HepG2 (cell line): ENCODE measurements around the gene KCNQ1OT1. TPM values are rescaled to one million over a fixed set of nuclear protein-coding genes. Genes with fewer than 3 reads are reported as not detected.

Source experiments
- JDP2 ChIP-seq: sonication (generic); formaldehyde crosslinking; IDR thresholded peaks from 2 replicates; pipeline ENCODE4 v1.8.1; 2022; ENCODE audit warnings: missing genetic modification reagents, borderline replicate concordance
- KDM4B ChIP-seq: sonication (generic); formaldehyde crosslinking; IDR thresholded peaks from 2 replicates; pipeline ENCODE4 v1.4.0; 2020; ENCODE audit warnings: missing genetic modification reagents
- LBX2 ChIP-seq: sonication (generic); formaldehyde crosslinking; IDR thresholded peaks from 2 replicates; pipeline ENCODE4 v1.5.0; 2020; ENCODE audit warnings: missing genetic modification reagents, mild to moderate bottlenecking, borderline replicate concordance
- MLXIP ChIP-seq: sonication (generic); formaldehyde crosslinking; IDR thresholded peaks from 2 replicates; pipeline ENCODE4 v1.9.0; 2021; ENCODE audit warnings: missing genetic modification reagents, borderline replicate concordance
- ONECUT2 ChIP-seq: sonication (generic); formaldehyde crosslinking; IDR thresholded peaks from 2 replicates; pipeline ENCODE4 v1.4.0; 2020; ENCODE audit warnings: missing genetic modification reagents
- PPARG ChIP-seq: conservative IDR thresholded peaks from 2 replicates; pipeline ENCODE4 v1.6.1; 2016; ENCODE audit warnings: missing biosample characterization, missing genetic modification reagents
- REXO4 ChIP-seq: sonication (generic); formaldehyde crosslinking; IDR thresholded peaks from 2 replicates; pipeline ENCODE4 v1.8.0; 2022; ENCODE audit warnings: missing genetic modification reagents, mild to moderate bottlenecking, borderline replicate concordance
- SIN3A ChIP-seq: IDR thresholded peaks from 2 replicates; pipeline ENCODE4 v1.6.1; 2011; ENCODE audit warnings: low read depth, mild to moderate bottlenecking, control low read depth, low read length, borderline replicate concordance
- SOX13 ChIP-seq, 3 experiments: fragments of 450-650 bp in 1 of 3; sonication (generic) in 1 of 3; formaldehyde crosslinking in 1 of 3; IDR thresholded peaks in 2 of 3; conservative IDR thresholded peaks in 1 of 3; 2 replicates each; pipeline versions ENCODE4 v1.5.0 to v1.6.1; 2016 to 2020; ENCODE audit warnings: antibody characterized with exemption in 1 of 3, mild to moderate bottlenecking in 1 of 3, missing compliant biosample characterization in 1 of 3, missing genetic modification reagents in 1 of 3, moderate library complexity in 1 of 3
- ZHX1 ChIP-seq: sonication (generic); formaldehyde crosslinking; IDR thresholded peaks from 2 replicates; pipeline ENCODE4 v1.8.1; 2022; ENCODE audit warnings: low read depth, mild to moderate bottlenecking, missing genetic modification reagents
- ZNF180 ChIP-seq: sonication (generic); formaldehyde crosslinking; IDR thresholded peaks from 2 replicates; pipeline ENCODE4 v1.4.0; 2020; ENCODE audit warnings: low read depth, missing genetic modification reagents, borderline replicate concordance
- ZNF451 ChIP-seq: sonication (generic); formaldehyde crosslinking; IDR thresholded peaks from 2 replicates; pipeline ENCODE4 v1.5.0; 2020; ENCODE audit warnings: mild to moderate bottlenecking, missing genetic modification reagents
- ZNF563 ChIP-seq: sonication (generic); formaldehyde crosslinking; IDR thresholded peaks from 2 replicates; pipeline ENCODE4 v1.8.0; 2022; ENCODE audit warnings: mild to moderate bottlenecking, moderate library complexity, missing genetic modification reagents
- ZNF576 ChIP-seq: sonication (generic); formaldehyde crosslinking; IDR thresholded peaks from 2 replicates; pipeline ENCODE4 v1.4.0; 2020; ENCODE audit warnings: mild to moderate bottlenecking, missing genetic modification reagents
- ZNF605 ChIP-seq: sonication (generic); formaldehyde crosslinking; IDR thresholded peaks from 2 replicates; pipeline ENCODE4 v1.8.0; 2022; ENCODE audit warnings: mild to moderate bottlenecking, missing genetic modification reagents
- ZNF672 ChIP-seq: sonication (generic); formaldehyde crosslinking; IDR thresholded peaks from 2 replicates; pipeline ENCODE4 v1.8.1; 2022; ENCODE audit warnings: missing genetic modification reagents
- ZNF780A ChIP-seq: sonication (generic); formaldehyde crosslinking; IDR thresholded peaks from 2 replicates; pipeline ENCODE4 v1.8.0; 2022; ENCODE audit warnings: mild to moderate bottlenecking, missing genetic modification reagents, moderate library complexity
- ZSCAN12 ChIP-seq: sonication (generic); formaldehyde crosslinking; IDR thresholded peaks from 2 replicates; pipeline ENCODE4 v1.9.0; 2021; ENCODE audit warnings: mild to moderate bottlenecking, missing genetic modification reagents
- polyA plus RNA-seq, 8 experiments: library from polyadenylated mRNA; depleted of rRNA in 3 of 8; stranded (reverse) in 7 of 8; unstranded in 1 of 8; fragments of >200 nt; fragmentation: Illumina TruSeq in 4 of 8; extraction: Trizol in 4 of 8; gene quantifications; 2 replicates each; pipeline versions ENCODE4 v1.2.1 to v1.2.3, GENCODE V29; 2011 to 2016; ENCODE audit warnings: low read depth in 4 of 8, missing spikeins in 1 of 8, mixed read lengths in 1 of 8; ENCODE audit not compliant: insufficient read depth in 1 of 8
- total RNA-seq, 5 experiments: library from RNA; depleted of rRNA; stranded (reverse); fragments of >200 nt; fragmentation: Illumina TruSeq; extraction: Trizol; gene quantifications; 2 replicates each; pipeline ENCODE4 v1.2.3, GENCODE V29; 2016; ENCODE audit warnings: low read depth in 1 of 5

Gene KCNQ1OT1
- total and polyA plus RNA-seq, 2 of the 13 experiments (the other 11 are each of a cell fraction or from before 2014, with no cell fraction given) = 1.3 to 18.9 TPM

- TF ChIP-seq ZNF180 (CRISPR knock-in tag) = peak; percentile 91; the same call in 1 of the 2 replicates
- TF ChIP-seq ZNF780A (CRISPR knock-in tag) = peak; percentile 72; the same call in 1 of the 2 replicates
- no peak for TF ChIP-seq ZSCAN12 (CRISPR knock-in tag)
- TF ChIP-seq MLXIP (CRISPR knock-in tag) = peak; percentile 85
- TF ChIP-seq SIN3A = peak; percentile 93; the same call in 1 of the 2 replicates
- TF ChIP-seq ZNF605 (CRISPR knock-in tag) = peak; percentile 81
- TF ChIP-seq ZNF563 (CRISPR knock-in tag) = peak; percentile 83; the same call in 1 of the 2 replicates
- 0 out of 2 replicates have a peak, but pooled peaks have one; percentile 71 for TF ChIP-seq ZNF672 (CRISPR knock-in tag)
- no peak for TF ChIP-seq KDM4B (CRISPR knock-in tag)
- no peak for TF ChIP-seq ZHX1 (CRISPR knock-in tag)
- peak; percentile 6; the same call in 1 of the 2 replicates for TF ChIP-seq PPARG
- peak; percentile 94; the same call in 1 of the 2 replicates for TF ChIP-seq LBX2
- TF ChIP-seq JDP2 (CRISPR knock-in tag) = peak; percentile 69
- peak; percentile 63 for TF ChIP-seq ONECUT2 (CRISPR knock-in tag)
- TF ChIP-seq ZNF451 (CRISPR knock-in tag) = peak; percentile 91
- TF ChIP-seq SOX13 (IDR thresholded peaks at IDR 0.05) = 0 out of 2 replicates have a peak, but pooled peaks have one; percentile 42
- TF ChIP-seq SOX13 (CRISPR knock-in tag; conservative IDR thresholded peaks at IDR 0.05 in 1 of 2, IDR thresholded peaks at IDR 0.05 in 1 of 2) = peak in 1 of 2 experiments; percentile 44; a peak in 1 of 4 replicates
- TF ChIP-seq REXO4 (CRISPR knock-in tag) = no peak
- TF ChIP-seq ZNF576 (CRISPR knock-in tag) = 0 out of 2 replicates have a peak, but pooled peaks have one; percentile 19
Measured at GRCh38 chr11:2699531-2700414, at the start of gene KCNQ1OT1 (continued).
